IMR-90 (cell line): ENCODE results near the gene GLP2R. TPM values are rescaled to one million over a fixed set of nuclear protein-coding genes. Genes with fewer than 3 reads are reported as not detected.

ENCODE experiments used
- ATAC-seq: fragments of 200-7000 bp; cut with Tn5 transposase; 2 replicates; pipeline ENCODE4 v1.9.1; 2020; ENCODE audit warnings: low read depth, mild to moderate bottlenecking, moderate library complexity
- BruUV-seq: library from RNA; stranded (reverse); fragments of 400-500 nt; replicated peaks from 2 replicates; lab custom pipeline; 2021; lab: Mats Ljungman, UMichigan
- CTCF ChIA-PET: fragments of 300-600 bp; formaldehyde crosslinking; extraction: SDS; loops from one replicate; lab custom pipeline; 2021; ENCODE audit warnings: antibody characterized with exemption; lab: Yijun Ruan, JAX
- POLR2A ChIA-PET: fragments of 300-600 bp; sonication (Branson Sonifier 250); formaldehyde crosslinking; loops from one replicate; lab custom pipeline; 2022; ENCODE audit warnings: antibody characterized with exemption; ENCODE audit not compliant: unreplicated experiment; lab: Charles Lee
- DNase-seq: peaks from one replicate; pipeline ENCODE4 v3.0.0; 2013
- H2AFZ ChIP-seq: replicated peaks from 2 replicates; pipeline ENCODE3; 2013; ENCODE audit warnings: low read length, mild to moderate bottlenecking; ENCODE audit not compliant: poor library complexity
- H2AK5ac ChIP-seq: 2 replicates; pipeline ENCODE4 v1.6.1; 2013; ENCODE audit warnings: low read depth, low read length, inconsistent platforms
- H2AK9ac ChIP-seq: replicated peaks from 2 replicates; pipeline ENCODE3; 2013; ENCODE audit warnings: mild to moderate bottlenecking, low read depth, low read length, moderate library complexity; ENCODE audit not compliant: poor library complexity
- H2BK120ac ChIP-seq: 2 replicates; pipeline ENCODE4 v1.6.1; 2013; ENCODE audit warnings: low read depth, low read length, inconsistent platforms
- H2BK15ac ChIP-seq: 3 replicates; pipeline ENCODE4 v1.6.1; 2013; ENCODE audit warnings: low read depth, low read length, inconsistent platforms
- H2BK20ac ChIP-seq: 2 replicates; pipeline ENCODE4 v1.6.1; 2013; ENCODE audit warnings: low read depth, mild to moderate bottlenecking, inconsistent platforms, low read length, moderate library complexity
- H2BK5ac ChIP-seq: 2 replicates; pipeline ENCODE4 v1.6.1; 2013; ENCODE audit warnings: mild to moderate bottlenecking, low read depth, low read length, inconsistent platforms; ENCODE audit not compliant: poor library complexity, severe bottlenecking
- H3K14ac ChIP-seq: replicated peaks from 2 replicates; pipeline ENCODE4 v1.6.1; 2013; ENCODE audit warnings: low read depth, low read length, inconsistent platforms
- H3K18ac ChIP-seq: 2 replicates; pipeline ENCODE4 v1.6.1; 2013; ENCODE audit warnings: low read depth, low read length, control low read depth
- H3K23ac ChIP-seq: 2 replicates; pipeline ENCODE4 v1.6.1; 2013; ENCODE audit warnings: low read depth, low read length, inconsistent platforms
- H3K27ac ChIP-seq: 2 replicates; pipeline ENCODE4 v1.5.1; 2013; ENCODE audit warnings: mild to moderate bottlenecking, control low read depth, low read length; ENCODE audit not compliant: insufficient read depth
- H3K27me3 ChIP-seq: 2 replicates; pipeline ENCODE4 v1.6.1; 2013; ENCODE audit warnings: low read length; ENCODE audit not compliant: control insufficient read depth, insufficient read depth
- H3K36me3 ChIP-seq: 2 replicates; pipeline ENCODE4 v1.6.1; 2013; ENCODE audit warnings: low read length, mixed read lengths; ENCODE audit not compliant: control insufficient read depth, insufficient read depth
- H3K4ac ChIP-seq: 2 replicates; pipeline ENCODE4 v1.6.1; 2013; ENCODE audit warnings: low read depth, low read length, inconsistent platforms
- H3K4me1 ChIP-seq: 2 replicates; pipeline ENCODE4 v1.6.1; 2013; ENCODE audit warnings: low read length, mixed read lengths; ENCODE audit not compliant: control insufficient read depth, insufficient read depth
- H3K4me2 ChIP-seq: 2 replicates; pipeline ENCODE4 v1.6.1; 2013; ENCODE audit warnings: low read depth, mild to moderate bottlenecking, control low read depth, low read length, moderate library complexity
- H3K4me3 ChIP-seq: 2 replicates; pipeline ENCODE4 v1.5.1; 2013; ENCODE audit warnings: low read depth, mild to moderate bottlenecking, control low read depth, low read length, moderate library complexity; ENCODE audit not compliant: insufficient read depth
- H3K56ac ChIP-seq: 2 replicates; pipeline ENCODE4 v1.6.1; 2013; ENCODE audit warnings: low read length, inconsistent platforms; ENCODE audit not compliant: insufficient read depth; ENCODE audit errors: extremely low read depth
- H3K79me1 ChIP-seq, 2 experiments: 2 replicates each; pipeline ENCODE4 v1.6.1; 2013; ENCODE audit warnings: low read length in 2 of 2, inconsistent platforms in 1 of 2, low read depth in 1 of 2
- H3K9ac ChIP-seq: 2 replicates; pipeline ENCODE4 v1.6.1; 2013; ENCODE audit warnings: low read depth, low read length, control low read depth
- H3K9me1 ChIP-seq: 2 replicates; pipeline ENCODE4 v1.6.1; 2013; ENCODE audit warnings: low read length, inconsistent platforms; ENCODE audit not compliant: insufficient read depth
- H3K9me3 ChIP-seq: 2 replicates; pipeline ENCODE4 v1.6.1; 2013; ENCODE audit warnings: low read length; ENCODE audit not compliant: control insufficient read depth, insufficient read depth
- H4K20me1 ChIP-seq: 2 replicates; pipeline ENCODE4 v1.6.1; 2013; ENCODE audit warnings: low read length, inconsistent platforms; ENCODE audit not compliant: insufficient read depth
- H4K5ac ChIP-seq: 2 replicates; pipeline ENCODE4 v1.6.1; 2013; ENCODE audit warnings: mild to moderate bottlenecking, low read depth, low read length, control low read depth
- H4K8ac ChIP-seq, 2 experiments: 2 replicates each; pipeline ENCODE4 v1.6.1; 2013; ENCODE audit warnings: low read depth in 2 of 2, low read length in 2 of 2, control low read depth in 1 of 2, inconsistent platforms in 1 of 2
- H4K91ac ChIP-seq: 2 replicates; pipeline ENCODE4 v1.6.1; 2013; ENCODE audit warnings: low read depth, low read length, inconsistent platforms; ENCODE audit not compliant: insufficient read depth
- BHLHE40 ChIP-seq: fragments of 150-350 bp; IDR thresholded peaks from 2 replicates; pipeline ENCODE4 v1.6.1; 2016; ENCODE audit warnings: mild to moderate bottlenecking, low read depth, low read length
- CEBPB ChIP-seq: IDR thresholded peaks from 2 replicates; pipeline ENCODE4 v1.6.1; 2012; ENCODE audit warnings: low read depth, low read length, improper control_type of control experiment
- MAZ ChIP-seq: IDR thresholded peaks from 2 replicates; pipeline ENCODE4 v1.6.1; 2012; ENCODE audit warnings: low read depth, mild to moderate bottlenecking, low read length, improper control_type of control experiment, moderate library complexity, borderline replicate concordance
- POLR2A ChIP-seq: IDR thresholded peaks from 2 replicates; pipeline ENCODE4 v1.6.1; 2012; ENCODE audit warnings: mild to moderate bottlenecking, low read depth, low read length
- WGBS, 2 experiments: methylation state at CpG; one replicate each; pipeline versions ENCODE4 v1.1.5 to v1.1.7; 2013; ENCODE audit warnings: missing lambda C conversion rate in 2 of 2; ENCODE audit not compliant: insufficient read length in 1 of 2; ENCODE audit errors: extremely low coverage in 2 of 2; 5-methylcytosine and 5-hydroxymethylcytosine counted together
- dilution Hi-C: fragments of 300-500 bp; cut with HindIII; formaldehyde crosslinking; loops from one replicate; pipeline ENCODE4 v1.14.3; 2018; ENCODE audit warnings: low sequenced_read_pairs; ENCODE audit not compliant: unreplicated experiment
- in situ Hi-C: fragments of 300-500 bp; cut with MboI; formaldehyde crosslinking; loops from 3 replicates; pipeline ENCODE4 v1.14.3; 2019; ENCODE audit warnings: low sequenced_read_pairs, inconsistent platforms, mixed read lengths
- intact Hi-C: fragments of 100-400 bp; cut with micrococcal nuclease; formaldehyde crosslinking; loops from 2 replicates; pipeline ENCODE4 v1.10.0; 2022
- polyA plus RNA-seq, 3 experiments: library from polyadenylated mRNA; depleted of rRNA; stranded (reverse); fragments of >200 nt; gene quantifications; 2 replicates each; pipeline ENCODE4 v1.2.3, GENCODE V29; 2012; ENCODE audit warnings: low replicate concordance in 1 of 3
- total RNA-seq: library from RNA; depleted of rRNA; stranded (reverse); fragments of >200 nt; gene quantifications from 2 replicates; pipeline ENCODE4 v1.2.3, GENCODE V29; 2012
- TF ChIP-seq, protein P1 (sequence below): fragments of 150-350 bp; IDR thresholded peaks from 2 replicates; pipeline ENCODE4 v1.6.1; 2016; ENCODE audit warnings: low read depth, mild to moderate bottlenecking, low read length, moderate library complexity, borderline replicate concordance

Gene GLP2R
- total and polyA plus RNA-seq, 2 of the 4 experiments (the other 2 are of a cell fraction) = 0.07 TPM; not detected in 1

DNA sequence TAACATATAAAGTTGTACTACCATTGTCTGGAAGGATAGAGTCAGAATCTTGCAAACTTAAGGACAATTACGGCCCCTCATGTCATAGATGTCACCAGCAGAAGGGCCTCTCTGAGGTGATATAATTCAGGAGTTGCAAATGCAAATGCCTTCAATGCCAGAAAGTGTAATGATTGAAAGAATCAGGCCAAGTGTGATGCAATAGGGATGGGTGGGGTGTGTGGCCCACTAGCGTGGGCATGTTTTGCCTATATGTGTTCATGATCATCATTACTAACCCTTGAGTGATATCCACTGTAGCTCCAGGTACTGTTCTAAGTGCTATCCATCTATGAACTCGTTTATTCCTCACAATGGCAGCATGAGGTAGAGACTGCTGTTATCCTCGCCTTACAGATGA is 35.4 kb upstream of the GLP2R start:
- Histone ChIP-seq H3K9me3 (peaks cover 3% of the 10 kb centered on the region; the same call in 1 of the 2 replicates), H2AK5ac (no peak overlapping the region), H2AK9ac (no peak overlapping the region), H2AFZ (no peak overlapping the region), H2BK120ac (no peak overlapping the region), H3K14ac (no peak overlapping the region), H3K4me1 (no peaks in the 10 kb centered on the region), H3K4me3 (no peak overlapping the region), H3K23ac (no peak overlapping the region), H3K18ac (no peak overlapping the region), H3K36me3 (no peaks in the 10 kb centered on the region), H2BK5ac (no peak overlapping the region), H3K9ac (no peak overlapping the region), H3K4ac (no peak overlapping the region), H3K79me1 (no peaks in the 10 kb centered on the region), H4K20me1 (no peaks in the 10 kb centered on the region), H3K27ac (no peak overlapping the region), H2BK15ac (no peak overlapping the region), H3K4me2 (no peak overlapping the region), H4K91ac (no peak overlapping the region), H3K27me3 (no peaks in the 10 kb centered on the region), H3K9me1 (no peaks in the 10 kb centered on the region), H3K56ac (no peak overlapping the region), H4K8ac (no peak overlapping the region), H4K5ac (no peak overlapping the region), H2BK20ac (no peak overlapping the region)
- no TSS peak for BruUV-seq
- WGBS, 2 experiments = 40% methylated on average over 1 of the region's 4 CpGs; no CpG with 5 or more reads in 1 of the 2 experiments
- ChIA-PET POLR2A (no interaction called here), CTCF (no interaction called here)
- in situ Hi-C loops (no loop called here), intact Hi-C loops (no loop called here), dilution Hi-C loops (no loop called here)
- peak; percentile 31; the same call in 1 of the 2 replicates for TF ChIP-seq CEBPB
- TF ChIP-seq BHLHE40 = no peak
- TF ChIP-seq, protein P1, sequence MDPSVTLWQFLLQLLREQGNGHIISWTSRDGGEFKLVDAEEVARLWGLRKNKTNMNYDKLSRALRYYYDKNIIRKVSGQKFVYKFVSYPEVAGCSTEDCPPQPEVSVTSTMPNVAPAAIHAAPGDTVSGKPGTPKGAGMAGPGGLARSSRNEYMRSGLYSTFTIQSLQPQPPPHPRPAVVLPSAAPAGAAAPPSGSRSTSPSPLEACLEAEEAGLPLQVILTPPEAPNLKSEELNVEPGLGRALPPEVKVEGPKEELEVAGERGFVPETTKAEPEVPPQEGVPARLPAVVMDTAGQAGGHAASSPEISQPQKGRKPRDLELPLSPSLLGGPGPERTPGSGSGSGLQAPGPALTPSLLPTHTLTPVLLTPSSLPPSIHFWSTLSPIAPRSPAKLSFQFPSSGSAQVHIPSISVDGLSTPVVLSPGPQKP = no peak
- TF ChIP-seq MAZ = no peak
- no peak for TF ChIP-seq POLR2A
- ATAC-seq (no peak), DNase-seq (no peak)
